A549 (cell line): ENCODE results near the gene PRR11.

Source experiments
- EP300 ChIP-seq, 2 experiments: fragments of >200 bp; sonication (Bioruptor Twin); formaldehyde crosslinking; IDR thresholded peaks; 2 replicates in 1 of 2; 3 replicates in 1 of 2; pipeline ENCODE4 v1.6.1; 2016 to 2017
- ESRRA ChIP-seq: fragments of 150-350 bp; IDR thresholded peaks from 2 replicates; pipeline ENCODE4 v1.6.1; 2014; ENCODE audit warnings: mild to moderate bottlenecking, low read length, borderline replicate concordance
- HDAC2 ChIP-seq: fragments of 200-600 bp; sonication (generic); IDR thresholded peaks from 2 replicates; pipeline ENCODE4 v1.6.1; 2016
- HOXA7 ChIP-seq: fragments of 250-450 bp; sonication (Bioruptor Pico); IDR thresholded peaks from 2 replicates; pipeline ENCODE4 v1.5.0; 2020; ENCODE audit warnings: mild to moderate bottlenecking, moderate library complexity
- JUN ChIP-seq, 2 experiments: fragments of >200 bp; sonication (Bioruptor Twin); formaldehyde crosslinking; IDR thresholded peaks; 2 replicates in 1 of 2; 3 replicates in 1 of 2; pipeline ENCODE4 v1.6.1; 2016 to 2017
- MAZ ChIP-seq: fragments of 150-350 bp; IDR thresholded peaks from 2 replicates; pipeline ENCODE4 v1.6.1; 2014; ENCODE audit warnings: antibody characterized with exemption, low read depth, low read length, borderline replicate concordance
- RAD21 ChIP-seq, 2 experiments: fragments of >200 bp in 1 of 2; sonication (Bioruptor Twin) in 1 of 2; formaldehyde crosslinking in 1 of 2; IDR thresholded peaks in 1 of 2; conservative IDR thresholded peaks in 1 of 2; 2 replicates in 1 of 2; 3 replicates in 1 of 2; pipeline ENCODE4 v1.6.1; 2012 to 2018; ENCODE audit warnings: inconsistent platforms in 1 of 2
- RCOR1 ChIP-seq: fragments of 150-350 bp; IDR thresholded peaks from 2 replicates; pipeline ENCODE4 v1.6.1; 2014; ENCODE audit warnings: antibody characterized with exemption, low read length, low read depth
- RFX5 ChIP-seq: fragments of 450-650 bp; IDR thresholded peaks from 2 replicates; pipeline ENCODE4 v1.7.1; 2014; ENCODE audit warnings: antibody characterized with exemption, mild to moderate bottlenecking, moderate library complexity
- ZC3H11A ChIP-seq: fragments of 450-650 bp; IDR thresholded peaks from 2 replicates; pipeline ENCODE4 v1.6.1; 2014; ENCODE audit warnings: antibody characterized with exemption, mild to moderate bottlenecking
- TF ChIP-seq, protein P1 (sequence below): fragments of >200 bp; sonication (Bioruptor Twin); formaldehyde crosslinking; IDR thresholded peaks from 3 replicates; pipeline ENCODE4 v1.5.1; 2016

DNA sequence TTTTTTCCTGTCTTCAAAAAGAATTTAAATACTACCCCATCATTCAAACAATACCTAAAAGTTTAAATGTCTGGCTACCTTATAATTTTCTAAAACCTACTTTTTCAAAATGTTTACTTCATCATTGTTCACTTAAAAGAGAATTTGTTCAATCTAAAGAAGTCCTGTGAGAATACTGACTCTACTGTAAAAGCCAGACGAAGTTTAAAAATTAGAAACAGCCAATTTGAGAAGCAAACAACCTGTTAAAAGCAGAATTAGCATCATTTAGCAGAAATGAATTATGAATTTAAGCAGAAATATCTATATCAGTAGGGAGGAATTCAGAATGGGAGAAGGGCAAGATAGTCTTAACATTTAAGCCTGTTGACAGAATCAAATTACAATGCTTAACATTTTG is 2.6 kb upstream of the PRR11 start:
- no peak for TF ChIP-seq RCOR1
- TF ChIP-seq HDAC2: no peak
- TF ChIP-seq EP300 (IDR thresholded peaks at IDR 0.05): no peak
- no peak for TF ChIP-seq JUN (IDR thresholded peaks at IDR 0.05)
- no peak for TF ChIP-seq ESRRA
- TF ChIP-seq HOXA7: no peak
- TF ChIP-seq MAZ: no peak
- TF ChIP-seq, protein P1, sequence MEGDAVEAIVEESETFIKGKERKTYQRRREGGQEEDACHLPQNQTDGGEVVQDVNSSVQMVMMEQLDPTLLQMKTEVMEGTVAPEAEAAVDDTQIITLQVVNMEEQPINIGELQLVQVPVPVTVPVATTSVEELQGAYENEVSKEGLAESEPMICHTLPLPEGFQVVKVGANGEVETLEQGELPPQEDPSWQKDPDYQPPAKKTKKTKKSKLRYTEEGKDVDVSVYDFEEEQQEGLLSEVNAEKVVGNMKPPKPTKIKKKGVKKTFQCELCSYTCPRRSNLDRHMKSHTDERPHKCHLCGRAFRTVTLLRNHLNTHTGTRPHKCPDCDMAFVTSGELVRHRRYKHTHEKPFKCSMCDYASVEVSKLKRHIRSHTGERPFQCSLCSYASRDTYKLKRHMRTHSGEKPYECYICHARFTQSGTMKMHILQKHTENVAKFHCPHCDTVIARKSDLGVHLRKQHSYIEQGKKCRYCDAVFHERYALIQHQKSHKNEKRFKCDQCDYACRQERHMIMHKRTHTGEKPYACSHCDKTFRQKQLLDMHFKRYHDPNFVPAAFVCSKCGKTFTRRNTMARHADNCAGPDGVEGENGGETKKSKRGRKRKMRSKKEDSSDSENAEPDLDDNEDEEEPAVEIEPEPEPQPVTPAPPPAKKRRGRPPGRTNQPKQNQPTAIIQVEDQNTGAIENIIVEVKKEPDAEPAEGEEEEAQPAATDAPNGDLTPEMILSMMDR: no peak
- TF ChIP-seq RAD21 (conservative IDR thresholded peaks at IDR 0.05 in 1 of 2, IDR thresholded peaks at IDR 0.05 in 1 of 2): no peak
- no peak for TF ChIP-seq ZC3H11A
- TF ChIP-seq RFX5: no peak
